HG03469 (cell line): Measurements from ENCODE around the gene EDEM2.
"Not testable (repeated sequence)": the region's sequence is repeated elsewhere in the genome, so short reads cannot be mapped to it uniquely, and the experiment has no call there.

Experiments
- ATAC-seq: cut with Tn5 transposase; IDR thresholded peaks from one replicate; pipeline ENCODE4 v1.9.1; 2021; ENCODE audit warnings: mild to moderate bottlenecking, moderate library complexity, moderate number of reproducible peaks; ENCODE audit not compliant: unreplicated experiment

The EDEM2 gene

DNA sequence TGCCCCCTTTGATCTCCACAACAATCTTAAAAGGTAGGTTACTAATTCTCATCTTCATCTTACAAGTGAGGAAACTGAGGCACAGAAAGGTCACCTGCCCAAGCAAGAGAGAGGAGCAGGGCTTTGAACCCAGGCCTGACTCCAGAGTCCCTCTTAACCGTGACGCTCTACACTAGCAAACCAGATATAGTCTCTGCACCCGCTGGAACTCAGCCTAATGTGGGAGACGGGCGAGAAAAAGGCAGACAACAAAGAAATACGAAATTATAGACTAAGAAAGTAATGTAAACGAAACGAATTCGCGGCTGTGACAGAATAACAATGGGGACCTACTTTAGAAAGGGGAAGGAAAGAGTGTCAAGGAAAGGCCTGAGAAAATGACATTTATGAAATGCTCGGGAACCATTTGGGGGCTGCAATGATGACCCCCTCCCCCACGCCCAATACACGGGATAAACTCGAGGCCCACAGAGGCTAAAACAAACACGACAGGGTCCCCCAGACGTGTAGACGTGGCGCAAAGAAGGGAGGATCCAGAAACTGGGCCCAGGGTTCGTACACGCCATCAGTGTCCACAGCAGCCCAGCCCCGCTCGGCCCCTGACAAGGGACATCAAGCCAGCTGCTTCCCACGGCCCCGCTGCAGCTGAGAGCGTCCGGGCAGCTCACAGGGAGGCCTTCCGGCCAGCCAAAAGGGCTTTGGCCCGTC is 55.2 kb downstream of the EDEM2 start:
- no peak for ATAC-seq

DNA sequence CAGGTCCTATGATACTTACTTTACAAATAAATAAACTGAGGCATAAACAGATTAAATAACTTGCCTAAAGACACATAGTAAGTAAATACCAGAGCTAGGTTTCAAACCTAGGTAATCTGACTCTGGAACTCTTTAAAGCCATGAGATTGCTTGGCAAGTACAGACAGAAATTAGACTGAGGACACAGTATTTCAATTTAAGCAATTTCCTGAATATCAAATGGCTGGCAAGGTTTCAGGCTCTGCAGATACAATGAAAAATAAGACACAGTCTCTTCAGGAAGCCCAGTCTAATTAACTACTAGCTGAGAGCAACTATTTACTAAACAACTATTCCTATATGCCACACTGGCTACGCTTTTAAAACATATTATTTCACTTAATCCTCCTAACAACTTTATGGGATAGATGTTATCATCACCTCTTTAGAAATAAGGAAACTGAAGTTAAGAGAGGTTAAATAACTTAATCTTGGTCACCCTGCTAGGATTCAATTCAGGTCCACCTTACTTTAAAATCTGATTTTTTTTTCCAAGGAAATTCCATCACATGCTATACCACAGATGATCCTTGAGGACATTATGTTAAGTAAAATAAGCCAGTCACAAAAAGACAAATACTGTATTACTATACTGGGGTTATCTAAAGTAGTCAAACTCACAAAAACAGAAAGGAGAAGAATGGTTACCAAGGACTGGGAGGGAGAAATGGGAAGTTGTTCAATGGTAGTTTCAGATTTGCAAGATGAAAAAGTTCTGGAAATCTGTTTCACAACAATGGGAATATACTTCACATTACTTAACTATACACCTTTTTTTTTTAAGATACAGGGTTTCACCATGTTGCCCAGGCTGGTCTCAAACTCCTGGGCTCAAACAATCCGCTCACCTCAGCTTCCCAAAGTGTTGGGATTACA is 58.6 kb downstream of the EDEM2 start:
- ATAC-seq, result no peak

DNA sequence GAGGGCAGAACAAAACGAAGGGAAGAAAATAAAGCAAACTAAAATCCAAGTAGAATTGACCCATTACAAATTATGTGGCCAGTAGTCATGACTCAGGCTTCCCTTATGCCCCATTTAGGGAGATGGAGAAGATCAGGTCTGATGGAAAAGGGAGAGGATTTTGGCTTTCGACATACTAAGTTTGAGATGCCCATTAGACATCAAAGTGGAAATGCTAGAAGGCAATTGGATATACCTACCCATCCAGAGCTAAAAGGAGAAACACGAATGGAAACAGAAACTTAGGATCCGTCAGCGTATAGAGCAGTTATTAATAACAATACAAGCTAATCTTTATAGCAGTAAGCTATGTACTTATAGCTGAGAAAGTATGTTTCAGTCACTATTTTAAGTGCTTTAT is 59.3 kb downstream of the EDEM2 start:
- no peak for ATAC-seq

DNA sequence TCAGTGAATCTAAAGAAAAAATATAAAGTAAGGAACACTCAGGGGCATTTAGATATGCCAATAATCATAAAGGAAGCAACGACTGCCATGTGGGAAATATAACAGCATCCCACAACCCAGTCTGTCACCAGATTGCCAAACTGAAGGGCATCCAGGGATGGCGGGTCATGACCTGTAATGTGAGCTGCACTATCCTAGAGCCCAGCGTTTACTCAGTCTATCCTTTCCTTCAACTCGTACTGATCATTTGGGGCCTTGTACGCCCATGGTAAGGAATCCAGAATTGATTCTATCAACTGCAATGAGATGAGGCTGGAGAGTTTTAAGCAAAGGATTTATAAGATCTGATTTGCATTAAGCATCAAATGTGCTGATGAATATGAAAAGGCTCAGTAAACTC is 59.8 kb downstream of the EDEM2 start:
- ATAC-seq, result no peak

DNA sequence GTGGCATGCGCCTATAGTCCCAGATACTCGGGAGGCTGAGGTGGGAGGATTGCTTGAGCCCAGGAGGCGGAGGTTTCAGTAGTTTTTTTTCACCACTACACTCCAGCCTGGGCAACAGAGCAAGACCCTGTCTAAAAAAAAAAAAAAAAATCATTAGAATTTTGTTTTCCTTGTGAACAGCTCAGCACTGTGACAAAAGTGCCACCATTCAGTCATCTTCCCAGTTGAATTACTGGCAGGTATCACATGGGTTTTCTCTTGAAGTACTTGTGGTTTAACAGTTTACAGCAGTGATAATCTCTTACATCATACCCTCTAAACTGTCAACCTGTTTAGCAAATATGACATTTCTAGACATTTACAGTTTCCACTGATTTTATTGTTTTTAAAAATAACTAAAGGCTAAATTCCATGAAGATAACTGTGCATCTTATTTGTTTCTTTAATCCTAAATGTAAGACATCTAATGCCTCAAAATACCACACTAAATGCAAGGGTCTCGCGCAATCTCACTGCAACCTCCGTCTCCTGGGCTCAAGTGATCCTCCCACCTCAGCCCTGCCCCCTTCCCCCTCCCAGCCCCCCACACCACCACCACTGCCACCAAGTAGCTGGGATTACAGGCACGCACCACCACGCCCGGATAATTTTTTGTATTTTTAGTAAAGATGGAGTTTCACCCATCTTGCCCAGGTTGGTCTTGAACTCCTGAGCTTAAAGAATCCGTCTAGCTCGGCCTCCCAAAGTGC is 61.5 kb downstream of the EDEM2 start:
- no peak for ATAC-seq

DNA sequence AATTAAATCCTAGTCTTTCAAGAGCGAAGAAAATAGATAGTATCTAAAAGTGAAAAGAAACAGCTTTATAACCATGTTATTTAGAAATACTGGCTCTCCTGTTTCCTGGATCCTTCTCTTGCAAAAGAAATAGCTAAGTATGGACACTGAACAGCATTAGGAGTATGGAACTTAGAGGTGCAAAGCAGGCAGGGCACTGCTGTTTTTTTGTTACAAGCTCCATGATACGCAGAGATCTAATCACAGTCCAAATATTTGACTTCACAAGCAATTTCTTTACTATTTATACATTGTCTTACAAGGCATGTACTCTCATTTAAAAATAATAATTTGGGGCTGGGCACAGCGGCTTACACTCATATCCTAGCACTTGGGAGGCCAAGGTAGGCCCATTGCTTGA is 62.1 kb downstream of the EDEM2 start:
- ATAC-seq, result no peak

DNA sequence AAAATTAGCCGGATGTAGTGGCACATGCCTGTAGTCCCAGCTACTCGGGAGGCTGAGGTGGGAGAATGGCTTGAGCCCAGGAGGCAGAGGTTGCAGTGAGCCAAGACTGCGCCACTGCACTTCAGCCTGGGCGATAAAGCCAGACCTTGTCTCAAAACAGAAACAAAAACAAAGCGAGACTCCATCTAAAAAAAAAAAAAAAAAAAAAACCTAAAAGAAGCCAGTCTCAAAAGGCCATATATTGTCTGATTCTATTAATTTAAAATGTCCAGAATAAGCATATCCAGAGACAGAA is 66.8 kb downstream of the EDEM2 start:
- ATAC-seq, result not testable (repeated sequence)

DNA sequence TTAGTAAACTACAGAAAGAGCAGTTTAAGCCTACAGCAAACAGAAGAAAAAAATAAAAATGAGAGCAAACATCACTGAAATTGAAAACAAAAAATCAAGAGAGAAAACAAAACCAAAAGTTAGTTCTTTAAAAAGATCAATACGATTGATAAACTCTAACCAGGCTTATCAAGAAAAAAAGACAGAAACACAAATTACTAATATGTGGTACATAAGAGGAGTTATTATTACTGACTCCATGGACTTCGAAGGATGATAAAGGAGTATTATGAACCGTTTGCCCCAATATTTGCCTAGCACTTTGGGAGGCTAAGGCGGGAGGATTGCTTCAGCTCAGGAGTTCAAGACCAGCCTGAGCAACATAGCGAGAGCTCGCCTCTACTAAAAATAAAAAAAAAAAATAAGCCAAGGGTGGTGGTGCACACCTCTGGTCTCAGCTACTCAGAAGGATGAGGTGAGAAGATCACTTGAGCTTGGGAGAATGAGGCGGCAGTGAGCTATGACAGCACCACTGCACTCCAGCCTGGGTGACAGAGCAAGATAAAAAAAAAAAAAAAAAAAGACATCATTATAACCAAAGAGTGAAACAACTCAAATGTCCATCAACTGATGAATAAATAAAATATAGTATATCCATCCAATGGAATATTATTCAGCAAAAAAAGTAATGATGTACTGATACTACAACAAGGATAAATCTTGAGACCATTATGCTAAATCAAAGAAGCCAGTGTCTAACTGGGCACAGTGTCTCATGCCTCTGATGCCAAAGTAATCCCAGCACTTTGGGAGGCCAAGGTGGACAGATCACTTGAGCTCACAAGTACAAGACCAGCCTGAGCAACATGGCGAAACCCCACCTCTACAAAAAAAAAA is 67.4 kb downstream of the EDEM2 start:
- ATAC-seq, result no peak

DNA sequence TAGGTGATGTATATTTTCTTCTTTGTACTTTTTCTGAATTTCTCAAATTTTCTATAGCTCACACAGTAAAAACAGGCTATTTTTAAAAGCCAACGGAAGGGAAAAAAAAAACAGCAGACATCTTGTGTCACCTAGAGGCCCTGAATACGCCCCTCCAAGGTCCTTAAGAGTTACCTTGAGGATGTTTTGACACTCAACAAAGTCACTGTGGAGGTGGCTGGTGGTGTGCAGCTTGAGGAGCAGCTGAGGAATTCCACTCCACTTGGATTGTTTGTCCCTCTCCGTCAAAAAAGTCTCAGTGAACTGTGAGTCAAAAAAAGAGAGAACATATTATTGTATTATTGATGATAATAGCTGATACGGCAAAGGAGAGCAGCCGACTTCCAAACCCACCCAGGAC is 69.3 kb downstream of the EDEM2 start:
- no peak for ATAC-seq

DNA sequence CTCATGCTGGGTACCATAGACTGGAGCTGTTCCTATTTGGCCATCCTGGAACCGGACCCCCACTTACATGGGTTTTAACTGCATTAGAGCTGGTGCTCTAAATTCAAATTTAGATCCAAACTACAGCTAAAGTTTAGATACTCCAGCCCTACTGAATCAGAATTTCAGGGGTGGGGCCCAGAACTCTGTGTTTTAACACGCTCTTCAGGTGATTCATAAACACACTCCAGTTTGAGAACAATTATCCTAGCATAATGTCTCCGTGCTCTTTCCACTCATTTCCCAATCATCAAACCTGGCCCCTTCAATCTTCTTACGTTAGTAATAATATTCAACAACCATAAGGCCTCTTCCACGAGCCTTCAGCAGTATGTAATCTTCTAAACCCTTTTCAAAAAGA is 69.8 kb downstream of the EDEM2 start:
- ATAC-seq, result no peak

DNA sequence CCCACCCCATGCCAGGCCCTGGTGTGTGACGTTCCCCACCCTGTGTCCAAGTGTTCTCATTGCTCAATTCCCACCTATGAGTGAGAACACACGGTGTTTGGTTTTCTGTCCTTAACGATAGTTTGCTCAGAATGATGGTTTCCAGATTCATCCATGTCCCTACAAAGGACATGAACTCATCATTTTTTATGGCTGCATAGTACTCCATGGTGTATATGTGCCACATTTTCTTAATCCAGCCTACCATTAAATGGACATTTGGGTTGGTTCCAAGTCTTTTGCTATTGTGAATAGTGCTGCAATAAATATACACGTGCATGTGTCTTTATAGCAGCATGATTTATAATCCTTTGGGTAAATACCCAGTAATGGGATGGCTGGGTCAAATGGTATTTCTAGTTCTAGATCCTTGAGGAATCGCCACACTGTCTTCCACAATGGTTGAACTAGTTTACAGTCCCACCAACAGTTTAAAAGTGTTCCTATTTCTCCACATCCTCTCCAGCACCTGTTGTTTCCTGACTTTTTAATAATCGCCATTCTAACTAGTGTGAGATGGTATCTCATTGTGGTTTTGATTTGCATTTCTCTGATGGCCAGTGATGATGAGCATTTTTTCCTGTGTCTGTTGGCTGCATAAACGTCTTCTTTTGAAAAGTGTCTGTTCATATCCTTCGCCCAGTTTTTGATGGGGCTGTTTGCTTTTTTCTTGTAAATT is 75.5 kb downstream of the EDEM2 start:
- not testable (repeated sequence) for ATAC-seq

DNA sequence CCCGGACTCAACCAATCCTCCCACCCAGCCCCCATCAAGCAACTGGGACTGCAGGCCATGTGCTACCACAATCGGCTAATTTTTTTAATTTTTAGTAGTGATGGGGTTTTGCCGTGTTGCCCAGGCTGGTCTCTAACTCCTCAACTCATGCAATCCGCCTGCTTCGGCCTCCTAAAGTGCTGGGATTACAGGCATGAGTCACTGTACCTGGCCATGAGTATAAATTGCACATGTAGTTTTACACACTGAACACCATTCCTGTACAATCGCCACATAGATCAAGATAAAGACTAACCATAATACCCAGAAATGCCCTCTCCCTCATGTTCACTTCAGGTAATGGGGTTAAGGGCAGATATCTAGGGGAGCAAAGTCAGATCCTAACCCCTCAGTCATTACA is 80.9 kb downstream of the EDEM2 start:
- no peak for ATAC-seq
